Bronchial epithelial cell (primary cell): Measurements from ENCODE around the gene CSMD2. TPM values are rescaled to one million over a fixed set of nuclear protein-coding genes. Genes with fewer than 3 reads are reported as not detected.
"Not testable (repeated sequence)": the region's sequence is repeated elsewhere in the genome, so short reads cannot be mapped to it uniquely, and the experiment has no call there.

Source experiments
- DNase-seq: peaks from one replicate; pipeline ENCODE4 v3.0.0-alpha.2; 2010; ENCODE audit warnings: low read depth
- FAIRE-seq: peaks from 2 replicates; lab custom pipeline; 2011; peaks lifted over from hg19 to GRCh38; lab: Jason Lieb, UNC
- H3K27me3 ChIP-seq: 2 replicates; pipeline ENCODE4 v1.5.1; 2011; ENCODE audit warnings: low read length; ENCODE audit not compliant: control insufficient read depth, insufficient read depth
- H3K36me3 ChIP-seq: 2 replicates; pipeline ENCODE4 v1.5.1; 2011; ENCODE audit warnings: low read length; ENCODE audit not compliant: control insufficient read depth, insufficient read depth
- H3K4me3 ChIP-seq: 2 replicates; pipeline ENCODE4 v1.5.1; 2011; ENCODE audit warnings: mild to moderate bottlenecking, low read depth, low read length, control low read depth
- total RNA-seq: library from RNA; depleted of rRNA; stranded (reverse); fragments of >200 nt; gene quantifications from 2 replicates; pipeline ENCODE4 v1.2.1, GENCODE V29; 2014
- TF ChIP-seq, protein P1 (sequence below): IDR thresholded peaks from 2 replicates; pipeline ENCODE4 v1.5.1; 2011; ENCODE audit warnings: mild to moderate bottlenecking, moderate library complexity, low read length, control low read depth, inconsistent platforms; ENCODE audit not compliant: insufficient read depth, severe bottlenecking

The CSMD2 gene
- total RNA-seq, 1 donor from 2014 or later, result not detected

DNA sequence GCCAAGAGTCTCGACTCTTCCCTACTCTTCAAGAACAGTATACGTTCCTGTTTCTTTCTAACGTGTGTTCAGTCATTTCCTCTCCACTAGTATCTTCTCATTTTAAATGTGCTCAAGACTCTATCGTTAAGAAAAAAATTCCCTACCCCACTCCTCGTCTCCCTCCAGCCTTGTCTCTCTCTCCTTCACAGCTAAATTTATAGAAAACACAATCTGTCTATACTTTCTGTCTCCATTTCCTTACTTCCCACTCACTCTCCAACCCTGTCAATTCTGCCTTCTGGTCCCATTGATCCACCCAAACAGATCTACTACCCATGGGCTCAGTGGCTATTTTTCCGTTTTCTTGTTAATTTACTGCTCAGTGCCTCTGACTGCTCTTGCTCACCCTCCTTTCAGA lies 75.3 kb downstream of the CSMD2 start:
- DNase-seq (no peak), FAIRE-seq (no peak)
- TF ChIP-seq, protein P1, sequence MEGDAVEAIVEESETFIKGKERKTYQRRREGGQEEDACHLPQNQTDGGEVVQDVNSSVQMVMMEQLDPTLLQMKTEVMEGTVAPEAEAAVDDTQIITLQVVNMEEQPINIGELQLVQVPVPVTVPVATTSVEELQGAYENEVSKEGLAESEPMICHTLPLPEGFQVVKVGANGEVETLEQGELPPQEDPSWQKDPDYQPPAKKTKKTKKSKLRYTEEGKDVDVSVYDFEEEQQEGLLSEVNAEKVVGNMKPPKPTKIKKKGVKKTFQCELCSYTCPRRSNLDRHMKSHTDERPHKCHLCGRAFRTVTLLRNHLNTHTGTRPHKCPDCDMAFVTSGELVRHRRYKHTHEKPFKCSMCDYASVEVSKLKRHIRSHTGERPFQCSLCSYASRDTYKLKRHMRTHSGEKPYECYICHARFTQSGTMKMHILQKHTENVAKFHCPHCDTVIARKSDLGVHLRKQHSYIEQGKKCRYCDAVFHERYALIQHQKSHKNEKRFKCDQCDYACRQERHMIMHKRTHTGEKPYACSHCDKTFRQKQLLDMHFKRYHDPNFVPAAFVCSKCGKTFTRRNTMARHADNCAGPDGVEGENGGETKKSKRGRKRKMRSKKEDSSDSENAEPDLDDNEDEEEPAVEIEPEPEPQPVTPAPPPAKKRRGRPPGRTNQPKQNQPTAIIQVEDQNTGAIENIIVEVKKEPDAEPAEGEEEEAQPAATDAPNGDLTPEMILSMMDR, result no peak
- Histone ChIP-seq H3K27me3 (no peaks in the 10 kb centered on the region), H3K36me3 (no peaks in the 10 kb centered on the region), H3K4me3 (no peak overlapping the region)

DNA sequence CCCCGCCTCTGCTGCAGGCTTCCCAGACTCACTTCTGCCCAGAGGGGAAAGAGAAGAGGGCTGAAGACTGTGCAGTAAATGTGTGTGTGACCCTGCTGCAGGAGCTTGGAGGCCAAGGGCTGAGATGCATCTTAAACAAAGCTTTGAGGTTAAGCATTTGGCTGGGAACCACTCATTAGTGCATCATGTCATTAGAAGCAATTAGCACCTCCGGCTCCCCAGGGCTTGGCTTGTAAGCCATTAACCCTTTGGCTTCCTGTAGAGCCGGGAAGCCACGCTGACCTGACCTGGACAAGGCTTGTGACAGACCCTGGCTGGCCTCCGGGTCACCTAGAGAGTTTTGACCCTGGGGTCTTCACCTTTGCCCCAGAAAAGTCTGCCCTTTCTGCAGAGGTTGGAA lies 77.0 kb downstream of the CSMD2 start:
- no peak overlapping the region for H3K4me3 ChIP-seq
- DNase-seq, result no peak
- H3K36me3 ChIP-seq, result no peaks in the 10 kb centered on the region
- TF ChIP-seq, protein P1, result no peak
- no peak for FAIRE-seq
- H3K27me3 ChIP-seq, result no peaks in the 10 kb centered on the region

DNA sequence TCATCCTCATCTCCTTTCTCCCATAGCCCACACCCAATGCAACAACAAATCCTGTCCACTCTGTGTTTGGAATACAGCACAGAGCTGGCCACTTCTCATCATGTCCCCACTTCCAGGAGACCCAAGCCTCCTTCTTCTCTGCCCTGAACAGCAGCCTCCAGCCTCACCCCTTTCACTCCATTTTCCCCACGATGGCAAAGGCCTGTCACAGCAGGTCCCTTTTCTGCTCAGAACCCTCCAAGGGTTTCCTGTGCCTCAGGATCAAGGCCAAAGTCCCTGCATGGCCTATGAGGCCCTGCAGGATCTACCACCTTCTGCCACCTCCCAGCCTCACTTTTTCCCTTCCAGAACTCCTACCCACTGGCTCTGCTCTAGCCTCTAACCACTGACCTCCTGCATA lies 78.5 kb downstream of the CSMD2 start:
- DNase-seq (no peak), FAIRE-seq (no peak)
- TF ChIP-seq, protein P1, result no peak
- Histone ChIP-seq H3K27me3 (no peaks in the 10 kb centered on the region), H3K4me3 (no peak overlapping the region), H3K36me3 (no peaks in the 10 kb centered on the region)

DNA sequence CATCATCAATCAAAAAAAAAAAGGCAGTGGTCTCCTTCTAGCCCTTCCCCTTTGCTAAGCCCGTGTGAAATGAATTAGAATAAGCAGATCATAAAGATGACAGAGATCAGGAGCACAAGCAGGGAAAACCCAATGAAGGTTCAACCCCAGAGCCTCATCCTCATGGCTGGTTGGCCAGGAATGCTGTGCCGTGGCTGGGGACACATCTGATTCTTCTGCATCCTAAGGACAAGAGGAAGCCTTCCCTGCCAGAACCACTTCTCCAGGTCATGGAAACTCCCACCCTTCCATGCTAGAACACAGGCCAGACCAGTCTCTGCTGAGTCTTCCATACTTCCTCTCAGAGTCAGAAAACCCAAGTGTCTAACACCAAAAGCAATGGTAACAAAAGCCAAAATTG lies 81.1 kb downstream of the CSMD2 start:
- TF ChIP-seq, protein P1, result no peak
- H3K4me3 ChIP-seq, result no peak overlapping the region
- no peaks in the 10 kb centered on the region for H3K36me3 ChIP-seq
- no peaks in the 10 kb centered on the region for H3K27me3 ChIP-seq
- DNase-seq, result no peak
- FAIRE-seq, result no peak

DNA sequence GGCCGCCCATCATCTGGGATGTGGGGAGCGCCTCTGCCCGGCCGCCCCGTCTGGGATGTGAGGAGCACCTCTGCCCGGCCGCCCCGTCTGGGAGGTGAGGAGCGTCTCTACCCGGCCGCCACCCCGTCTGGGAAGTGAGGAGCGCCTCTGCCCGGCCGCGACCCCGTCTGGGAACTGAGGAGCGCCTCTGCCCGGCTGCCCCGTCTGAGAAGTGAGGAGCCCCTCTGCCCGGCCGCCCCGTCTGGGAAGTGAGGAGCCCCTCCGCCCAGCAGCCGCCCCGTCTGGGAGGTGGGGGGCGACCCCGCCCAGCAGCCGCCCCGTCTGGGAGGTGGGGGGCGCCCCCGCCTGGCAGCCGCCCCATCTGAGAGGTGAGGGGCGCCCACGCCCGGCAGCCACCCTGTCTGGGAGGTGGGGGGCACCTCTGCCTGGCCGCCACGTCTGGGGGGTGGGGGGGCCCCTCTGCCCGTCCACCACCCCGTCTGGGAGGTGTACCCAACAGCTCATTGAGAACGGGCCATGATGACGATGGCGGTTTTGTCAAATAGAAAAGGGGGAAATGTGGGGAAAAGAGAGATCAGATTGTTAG lies 82.9 kb downstream of the CSMD2 start:
- H3K36me3 ChIP-seq, H3K27me3 ChIP-seq, DNase-seq, H3K4me3 ChIP-seq, FAIRE-seq: not testable (repeated sequence)

DNA sequence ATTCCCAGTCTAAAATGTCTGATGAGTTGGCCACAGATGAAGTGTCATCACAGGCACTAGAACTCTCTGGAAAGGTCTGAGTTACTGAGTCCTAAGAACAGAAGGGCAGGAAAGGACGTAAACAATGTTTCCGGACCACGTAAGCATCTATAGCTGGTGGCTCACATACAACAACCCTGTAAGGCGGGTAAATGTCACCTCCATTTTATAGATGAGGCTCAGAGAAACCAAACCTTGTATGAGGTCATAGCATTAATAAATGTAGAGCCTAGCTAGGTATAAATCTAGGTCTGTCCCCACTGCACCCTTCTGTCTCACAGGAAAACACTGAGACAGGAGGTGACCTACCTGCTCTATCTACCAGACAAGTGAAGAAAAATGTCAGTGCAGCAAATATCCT lies 86.6 kb downstream of the CSMD2 start:
- Histone ChIP-seq H3K27me3 (no peaks in the 10 kb centered on the region), H3K4me3 (no peak overlapping the region), H3K36me3 (no peaks in the 10 kb centered on the region)
- FAIRE-seq (no peak), DNase-seq (no peak)
- TF ChIP-seq, protein P1, result no peak
